ENCODE results near the gene BLTP3A. TPM values are rescaled to one million over a fixed set of nuclear protein-coding genes. Genes with fewer than 3 reads are reported as not detected.
"Not testable (repeated sequence)": the region's sequence is repeated elsewhere in the genome, so short reads cannot be mapped to it uniquely, and the experiment has no call there.

The BLTP3A gene
- total RNA-seq, 1 donor from 2014 or later = 16.5 TPM

- peaks cover 72% of the 10 kb centered on the region for H3K36me3 ChIP-seq
- H3K27ac ChIP-seq (replicated peaks) = no peak overlapping the region
- intact Hi-C loops (cut with micrococcal nuclease) = no loop called here
- H3K4me3 ChIP-seq = no peak overlapping the region
- H3K4me1 ChIP-seq = peaks cover 34% of the 10 kb centered on the region
- DNase-seq = no peak
- no peaks in the 10 kb centered on the region for H3K27me3 ChIP-seq (ENCODE audit: low read depth)
- H3K9me3 ChIP-seq (replicated peaks) = no peaks in the 10 kb centered on the region
- no peak for TF ChIP-seq CTCF (IDR thresholded peaks at IDR 0.05; ENCODE audit: borderline replicate concordance)
Measured at GRCh38 chr6:34774967-34775366, 16.9 kb upstream of the BLTP3A start.

GRCh38 chr6:34785375-34785774 lies 6.5 kb upstream of the BLTP3A start:
- DNase-seq; H3K9me3 ChIP-seq (replicated peaks); H3K4me1 ChIP-seq; H3K4me3 ChIP-seq; H3K36me3 ChIP-seq; intact Hi-C loops (cut with micrococcal nuclease); H3K27ac ChIP-seq (replicated peaks); H3K27me3 ChIP-seq (ENCODE audit: low read depth): not testable (repeated sequence)

GRCh38 chr6:34787152-34787551 lies 4.7 kb upstream of the BLTP3A start:
- Histone ChIP-seq H3K27ac (replicated peaks) (peak overlapping the region; percentile 66), H3K4me1 (peaks cover 24% of the 10 kb centered on the region)
- H3K4me3 ChIP-seq; H3K27me3 ChIP-seq (ENCODE audit: low read depth); H3K36me3 ChIP-seq; intact Hi-C loops (cut with micrococcal nuclease); H3K9me3 ChIP-seq (replicated peaks); DNase-seq: not testable (repeated sequence)

- Histone ChIP-seq H3K36me3 (no peaks in the 10 kb centered on the region), H3K4me3 (no peak overlapping the region), H3K27me3 (ENCODE audit: low read depth) (no peaks in the 10 kb centered on the region), H3K27ac (replicated peaks) (peak overlapping the region; percentile 66), H3K9me3 (replicated peaks) (no peaks in the 10 kb centered on the region), H3K4me1 (peaks cover 33% of the 10 kb centered on the region)
- no peak for TF ChIP-seq CTCF (IDR thresholded peaks at IDR 0.05; ENCODE audit: borderline replicate concordance)
- no peak for DNase-seq
- intact Hi-C loops (cut with micrococcal nuclease) = no loop called here
Measured at GRCh38 chr6:34788111-34788510, 3.8 kb upstream of the BLTP3A start.

GRCh38 chr6:34791164-34791700 lies 651 bp upstream of the BLTP3A start:
- intact Hi-C loops (cut with micrococcal nuclease) = no loop called here
- DNase-seq = peak; percentile 64

GRCh38 chr6:34792605-34793500 lies 970 bp downstream of the BLTP3A start:
- no peak for DNase-seq
- intact Hi-C loops (cut with micrococcal nuclease) = no loop called here
- peak overlapping the region; percentile 96 for H3K27ac ChIP-seq (replicated peaks)
- TF ChIP-seq CTCF (IDR thresholded peaks at IDR 0.05; ENCODE audit: borderline replicate concordance) = no peak
- H3K4me3 ChIP-seq = peak overlapping the region; percentile 87
- H3K9me3 ChIP-seq (replicated peaks) = no peaks in the 10 kb centered on the region
- no peaks in the 10 kb centered on the region for H3K27me3 ChIP-seq (ENCODE audit: low read depth)
- peaks cover 61% of the 10 kb centered on the region for H3K4me1 ChIP-seq
- H3K36me3 ChIP-seq = no peaks in the 10 kb centered on the region

More at GRCh38 chr6:34791164-34791700, 651 bp upstream of the BLTP3A start:
- no peaks in the 10 kb centered on the region for H3K27me3 ChIP-seq (ENCODE audit: low read depth)
- no peak for TF ChIP-seq CTCF (IDR thresholded peaks at IDR 0.05; ENCODE audit: borderline replicate concordance)
- H3K36me3 ChIP-seq = no peaks in the 10 kb centered on the region
- no peaks in the 10 kb centered on the region for H3K9me3 ChIP-seq (replicated peaks)
- peaks cover 50% of the 10 kb centered on the region for H3K4me1 ChIP-seq
- H3K27ac ChIP-seq (replicated peaks) = peak overlapping the region; percentile 96
- H3K4me3 ChIP-seq = peak overlapping the region; percentile 87
